HUES64 (cell line): Measurements from ENCODE around the gene TRIP13.

Experiments used
- H3K27ac ChIP-seq: 2 replicates; pipeline ENCODE4 v1.7.0; 2013; ENCODE audit warnings: low read depth, low read length, inconsistent platforms
- H3K27me3 ChIP-seq: 2 replicates; pipeline ENCODE4 v1.6.1; 2013; ENCODE audit warnings: mild to moderate bottlenecking, low read length; ENCODE audit not compliant: insufficient read depth
- H3K36me3 ChIP-seq: 2 replicates; pipeline ENCODE4 v1.6.1; 2013; ENCODE audit warnings: mild to moderate bottlenecking, low read length; ENCODE audit not compliant: insufficient read depth
- H3K4me1 ChIP-seq: 2 replicates; pipeline ENCODE4 v1.6.1; 2013; ENCODE audit warnings: mild to moderate bottlenecking, low read length, moderate library complexity; ENCODE audit not compliant: insufficient read depth
- H3K4me3 ChIP-seq: 2 replicates; pipeline ENCODE4 v1.5.1; 2013; ENCODE audit warnings: mild to moderate bottlenecking, low read length, moderate library complexity
- H3K9ac ChIP-seq: 2 replicates; pipeline ENCODE4 v1.6.1; 2013; ENCODE audit warnings: mild to moderate bottlenecking, low read depth, low read length
- H3K9me3 ChIP-seq: 2 replicates; pipeline ENCODE4 v1.6.1; 2013; ENCODE audit warnings: low read depth, low read length; ENCODE audit not compliant: insufficient read depth
- WGBS: fragments of 150-250, 120-280 bp; methylation state at CpG from one replicate; pipeline ENCODE4 v1.1.7; 2013; ENCODE audit warnings: missing lambda C conversion rate; 5-methylcytosine and 5-hydroxymethylcytosine counted together

The TRIP13 gene

DNA sequence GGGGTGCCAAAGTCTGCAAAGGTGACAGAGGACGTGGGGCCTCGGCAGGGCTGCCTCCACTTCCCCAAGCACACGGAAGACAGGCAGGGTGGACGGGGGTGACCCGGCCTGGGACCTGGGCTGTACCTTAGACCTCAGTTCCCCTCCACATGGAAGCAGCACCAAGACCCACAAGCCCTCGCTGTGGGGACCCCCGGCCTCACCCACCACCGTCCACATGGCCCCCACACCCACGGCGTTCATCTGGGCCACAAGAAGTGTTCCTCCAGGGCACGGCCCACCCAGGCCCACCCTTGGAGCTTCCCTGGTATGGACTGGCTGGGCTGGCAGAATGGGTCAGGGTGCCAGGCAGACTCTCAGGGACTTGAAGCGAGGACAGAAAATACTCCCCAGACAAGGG, 70.1 kb downstream of the TRIP13 start:
- Histone ChIP-seq H3K27ac (no peak overlapping the region), H3K36me3 (no peaks in the 10 kb centered on the region), H3K9me3 (no peaks in the 10 kb centered on the region), H3K9ac (no peak overlapping the region), H3K4me1 (no peaks in the 10 kb centered on the region), H3K27me3 (peaks cover 2% of the 10 kb centered on the region; the same call in 1 of the 2 replicates), H3K4me3 (no peak overlapping the region)
- 94% methylated on average over 12 of the region's 12 CpGs for WGBS

DNA sequence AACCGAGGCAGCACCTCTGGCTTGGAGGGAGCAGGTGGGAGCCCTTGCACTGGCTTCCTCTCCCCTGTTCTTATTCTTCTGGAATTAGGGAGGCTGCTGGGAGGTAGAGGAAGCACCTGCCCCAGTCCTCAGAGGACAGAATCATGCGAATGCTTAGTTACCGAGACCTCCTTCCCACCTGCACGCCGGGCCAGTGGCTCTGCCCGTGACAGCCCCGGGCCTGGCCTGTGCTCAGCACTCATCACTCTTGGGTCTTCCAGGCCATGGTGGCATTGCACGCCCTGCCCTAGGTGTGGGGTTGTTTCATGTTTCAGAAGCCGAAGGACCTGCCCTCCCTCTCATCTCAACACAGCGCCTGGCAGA, 70.6 kb downstream of the TRIP13 start:
- no peaks in the 10 kb centered on the region for H3K9me3 ChIP-seq
- H3K4me1 ChIP-seq: no peaks in the 10 kb centered on the region
- 92% methylated on average over 10 of the region's 10 CpGs for WGBS
- H3K36me3 ChIP-seq: no peaks in the 10 kb centered on the region
- no peak overlapping the region for H3K9ac ChIP-seq
- H3K4me3 ChIP-seq: no peak overlapping the region
- H3K27me3 ChIP-seq: peaks cover 3% of the 10 kb centered on the region; the same call in 1 of the 2 replicates
- H3K27ac ChIP-seq: no peak overlapping the region

DNA sequence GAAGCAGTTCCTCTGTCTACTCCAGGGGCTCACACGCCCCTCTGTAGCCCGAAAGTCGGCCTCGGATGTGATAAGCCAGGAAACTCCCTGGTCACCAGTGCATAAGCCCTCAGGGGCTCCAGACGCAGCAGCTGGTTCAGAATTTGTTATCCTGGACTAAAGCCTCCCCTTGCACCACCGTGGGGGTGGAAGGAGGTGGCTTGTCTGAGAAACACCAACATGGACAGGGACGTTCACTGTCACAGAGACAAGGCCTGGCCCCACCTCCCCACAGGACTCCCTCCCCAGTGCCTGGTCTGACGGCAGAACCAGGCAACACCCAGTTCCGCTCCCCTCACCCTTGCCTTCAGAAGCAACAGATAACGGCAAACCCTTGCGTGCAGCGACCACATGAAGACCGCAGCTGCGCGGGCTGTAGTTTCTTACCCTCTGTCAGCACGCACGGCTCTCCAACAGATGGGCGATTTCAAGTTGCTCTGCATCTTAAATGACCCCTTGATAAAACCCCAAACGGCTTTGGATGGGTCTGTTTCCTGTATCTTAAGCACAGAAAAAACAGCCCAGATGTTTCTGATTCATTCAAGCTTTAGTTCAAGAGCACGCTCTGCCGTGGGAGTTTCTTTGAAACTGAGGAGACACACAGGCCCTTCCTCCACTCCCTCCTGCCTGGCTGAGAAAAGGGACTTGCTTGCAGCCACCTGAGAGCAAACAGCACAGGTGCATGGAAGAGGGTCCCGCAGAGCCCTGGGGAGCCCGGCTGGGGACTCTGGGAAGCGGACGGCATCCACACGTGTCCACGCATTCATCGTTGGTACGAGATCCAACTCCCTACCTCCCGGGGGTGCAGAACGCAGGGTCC, 71.2 kb downstream of the TRIP13 start:
- no peaks in the 10 kb centered on the region for H3K9me3 ChIP-seq
- H3K36me3 ChIP-seq: no peaks in the 10 kb centered on the region
- H3K4me3 ChIP-seq: no peak overlapping the region
- H3K27ac ChIP-seq: no peak overlapping the region
- H3K4me1 ChIP-seq: no peaks in the 10 kb centered on the region
- H3K9ac ChIP-seq: no peak overlapping the region
- H3K27me3 ChIP-seq: peaks cover 5% of the 10 kb centered on the region; the same call in 1 of the 2 replicates
- WGBS: 91% methylated on average over 31 of the region's 31 CpGs

DNA sequence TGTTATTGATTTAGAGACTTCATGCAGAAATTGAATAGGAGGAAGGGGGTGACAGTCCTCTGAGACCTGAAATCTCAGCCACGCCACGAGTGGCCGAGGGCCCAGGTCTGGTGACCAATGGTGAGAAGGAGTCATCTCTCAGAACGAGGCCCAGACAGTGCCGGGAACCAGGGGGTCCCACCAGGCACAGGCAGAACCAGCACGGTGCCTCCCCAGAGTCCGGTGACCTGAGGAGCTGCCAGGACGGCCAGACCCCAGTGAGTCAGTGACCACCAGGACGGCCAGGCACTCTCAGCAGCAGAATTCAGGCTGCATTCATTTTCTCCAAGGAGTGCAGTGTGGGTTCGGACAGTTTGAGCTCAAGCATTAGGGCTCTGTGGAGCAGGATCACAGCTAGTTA, 72.1 kb downstream of the TRIP13 start:
- Histone ChIP-seq H3K9ac (no peak overlapping the region), H3K4me1 (no peaks in the 10 kb centered on the region), H3K27me3 (peaks cover 5% of the 10 kb centered on the region; the same call in 1 of the 2 replicates), H3K4me3 (no peak overlapping the region), H3K27ac (no peak overlapping the region), H3K36me3 (no peaks in the 10 kb centered on the region), H3K9me3 (no peaks in the 10 kb centered on the region)
- 91% methylated on average over 10 of the region's 10 CpGs for WGBS

DNA sequence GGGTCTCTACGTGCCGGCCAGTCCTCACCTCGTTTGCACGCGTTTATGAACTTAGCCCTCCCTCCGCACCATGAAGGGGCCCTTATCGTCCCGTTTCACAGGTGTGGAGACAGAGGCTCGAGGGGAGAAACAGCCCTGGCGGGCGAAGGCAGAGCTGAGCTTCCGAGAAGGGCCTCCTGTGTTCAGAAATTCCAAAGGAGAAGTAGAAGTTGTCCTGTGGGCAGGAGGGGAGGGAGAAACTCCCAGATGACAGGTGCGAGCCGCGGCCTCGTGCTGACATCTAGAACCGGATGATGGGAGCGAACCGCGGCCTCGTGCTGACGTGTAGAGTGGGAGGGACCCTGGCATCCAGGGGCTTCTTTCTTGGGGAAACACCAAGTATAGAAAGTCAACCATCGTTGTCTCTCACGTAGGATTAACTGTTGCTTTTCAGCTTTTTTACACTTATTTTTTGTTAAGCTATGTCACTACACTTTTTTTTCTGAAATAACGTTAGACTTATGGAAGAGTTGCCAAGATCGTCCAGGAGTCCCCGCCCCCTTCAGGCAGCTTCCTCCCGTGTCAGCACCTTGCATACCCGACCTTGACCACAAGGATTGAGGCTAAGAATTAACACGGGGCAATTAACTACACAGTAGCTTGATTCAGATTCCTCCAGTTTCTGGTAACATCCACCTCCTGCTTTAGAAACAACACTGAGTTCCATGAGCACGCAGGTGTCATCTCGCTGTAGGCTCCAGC, 73.1 kb downstream of the TRIP13 start:
- H3K27me3 ChIP-seq: peaks cover 5% of the 10 kb centered on the region; the same call in 1 of the 2 replicates

DNA sequence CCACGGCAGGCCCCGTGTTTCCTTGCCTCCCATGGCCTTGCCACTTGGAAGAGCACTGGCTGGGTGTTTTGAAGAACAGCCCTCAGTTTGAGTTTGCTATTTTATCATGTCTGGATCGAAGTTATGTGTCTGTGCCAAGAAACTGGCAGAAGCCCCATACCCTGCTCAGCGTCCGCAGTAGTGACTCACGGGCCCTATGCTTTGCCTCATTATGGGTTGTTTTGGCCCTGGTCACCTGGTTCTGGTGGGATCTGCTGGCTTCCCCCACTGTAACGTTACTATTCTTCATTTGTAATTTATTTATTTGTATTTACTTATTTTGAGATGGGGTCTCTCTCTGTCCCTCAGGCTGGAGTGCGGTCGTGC, 73.6 kb downstream of the TRIP13 start:
- WGBS: 84% methylated on average over 8 of the region's 9 CpGs
- Histone ChIP-seq H3K4me1 (no peaks in the 10 kb centered on the region), H3K36me3 (no peaks in the 10 kb centered on the region), H3K27me3 (peaks cover 5% of the 10 kb centered on the region; the same call in 1 of the 2 replicates), H3K9ac (no peak overlapping the region), H3K4me3 (no peak overlapping the region), H3K27ac (no peak overlapping the region), H3K9me3 (no peaks in the 10 kb centered on the region)

More for the DNA sequence above, 73.1 kb downstream of the TRIP13 start:
- Histone ChIP-seq H3K4me1 (no peaks in the 10 kb centered on the region), H3K27ac (no peak overlapping the region), H3K9me3 (no peaks in the 10 kb centered on the region), H3K4me3 (no peak overlapping the region), H3K9ac (no peak overlapping the region), H3K36me3 (no peaks in the 10 kb centered on the region)
- 90% methylated on average over 32 of the region's 32 CpGs for WGBS

DNA sequence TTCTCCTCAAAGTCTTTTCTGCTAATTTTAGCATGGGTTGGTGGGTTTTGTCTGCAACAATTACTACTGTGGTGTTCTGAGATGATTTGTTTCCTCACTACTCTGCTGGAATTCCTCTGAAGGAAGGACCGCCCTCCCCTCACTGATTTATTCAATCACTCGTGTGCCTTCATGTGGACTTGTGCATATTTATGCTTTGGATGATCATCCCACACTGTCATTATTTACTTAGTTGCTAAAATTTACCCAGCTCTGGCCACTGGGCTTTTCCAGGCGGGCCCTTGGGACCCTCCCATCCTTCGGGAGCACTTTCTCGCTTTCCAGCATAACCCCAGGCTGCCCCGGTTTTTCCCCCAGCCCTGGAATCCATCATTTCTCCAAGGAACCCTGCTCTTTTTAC, 74.3 kb downstream of the TRIP13 start:
- Histone ChIP-seq H3K4me3 (no peak overlapping the region), H3K27ac (no peak overlapping the region), H3K9ac (no peak overlapping the region), H3K36me3 (no peaks in the 10 kb centered on the region), H3K9me3 (no peaks in the 10 kb centered on the region), H3K4me1 (no peaks in the 10 kb centered on the region), H3K27me3 (peaks cover 5% of the 10 kb centered on the region; the same call in 1 of the 2 replicates)
- 95% methylated on average over 6 of the region's 6 CpGs for WGBS
